GM12892 (cell line): ENCODE data around the gene TM9SF4.

ENCODE experiments used
- POLR2AphosphoS5 ChIP-seq: IDR thresholded peaks from 2 replicates; pipeline ENCODE4 v1.6.1; 2011; ENCODE audit warnings: low read depth, low read length, control low read depth
- TAF1 ChIP-seq: IDR thresholded peaks from 2 replicates; pipeline ENCODE4 v1.6.1; 2011; ENCODE audit warnings: low read depth, mild to moderate bottlenecking, control low read depth, low read length, borderline replicate concordance

DNA sequence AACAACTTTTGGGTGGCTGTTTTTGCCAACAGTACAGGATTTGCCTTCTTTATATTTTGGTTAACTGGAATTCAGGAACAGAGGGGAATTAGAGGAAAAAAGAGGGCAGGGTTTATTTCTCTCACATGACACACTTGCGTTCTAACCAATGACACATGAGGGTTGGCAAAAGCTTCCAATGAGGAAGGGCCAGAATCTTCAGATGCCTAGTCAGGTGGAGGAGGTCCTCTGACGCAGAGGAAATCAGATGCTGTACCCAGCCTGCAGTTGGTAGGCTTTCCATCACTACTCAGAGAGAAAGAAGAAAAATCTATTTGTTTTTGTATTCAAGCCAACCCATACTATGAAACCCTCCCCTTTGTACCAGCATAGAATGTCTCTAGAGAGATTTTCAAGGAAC lies 20.8 kb downstream of the TM9SF4 start:
- TF ChIP-seq POLR2AphosphoS5 (no peak), TAF1 (no peak)
